ENCODE results near the gene RNF183. TPM values are rescaled to one million over a fixed set of nuclear protein-coding genes. Genes with fewer than 3 reads are reported as not detected.
A peak's percentile ranks its signal among the peaks of the same experiment; 100 is the strongest.

The RNF183 gene
- total RNA-seq, 2 experiments from 2014 or later, result not detected

GRCh38 chr9:113289091-113289490 is 14.1 kb downstream of the RNF183 start:
- Mint-ChIP-seq H3K4me1 (peaks cover 27% of the 10 kb centered on the region), H3K27ac (no peak overlapping the region), H3K4me3 (no peak overlapping the region), H3K36me3 (peaks cover 57% of the 10 kb centered on the region), H3K9me3 (ENCODE audit: low read depth) (no peaks in the 10 kb centered on the region), H3K27me3 (no peaks in the 10 kb centered on the region)
- DNase-seq (no peak), ATAC-seq (no peak)
- CTCF ChIA-PET, result no interaction called here

GRCh38 chr9:113281356-113281755 is 21.8 kb downstream of the RNF183 start:
- peaks cover 56% of the 10 kb centered on the region for H3K36me3 Mint-ChIP-seq
- no peaks in the 10 kb centered on the region for H3K9me3 Mint-ChIP-seq (ENCODE audit: low read depth)
- ATAC-seq, result no peak
- no peak for DNase-seq
- peaks cover 31% of the 10 kb centered on the region for H3K4me1 Mint-ChIP-seq
- H3K27me3 Mint-ChIP-seq, result no peaks in the 10 kb centered on the region
- CTCF ChIA-PET, result interaction anchor here (1.1 kb wide), 1 partner anchor 28 kb away, joined by 3 read pairs; no protein-coding TSS in a partner anchor
- no peak overlapping the region for H3K4me3 Mint-ChIP-seq
- H3K27ac Mint-ChIP-seq, result no peak overlapping the region

- H3K27ac Mint-ChIP-seq, result peak overlapping the region; percentile 69
- ATAC-seq, result no peak
- no peak for DNase-seq
- H3K9me3 Mint-ChIP-seq (ENCODE audit: low read depth), result no peaks in the 10 kb centered on the region
- no peaks in the 10 kb centered on the region for H3K27me3 Mint-ChIP-seq
- CTCF ChIA-PET, result interaction anchor here (1.9 kb wide), 1 partner anchor 127 kb away, joined by 5 read pairs; no protein-coding TSS in a partner anchor
- H3K36me3 Mint-ChIP-seq, result peaks cover 43% of the 10 kb centered on the region
- no peak overlapping the region for H3K4me3 Mint-ChIP-seq
- H3K4me1 Mint-ChIP-seq, result peaks cover 30% of the 10 kb centered on the region
Observed at GRCh38 chr9:113278840-113279239, 24.3 kb downstream of the RNF183 start.

- CTCF ChIA-PET, result interaction anchor here (0.9 to 5.6 kb wide), 33 partner anchors 10 to 383 kb away, joined by 3 to 60 read pairs (median 5); partner anchors contain the start of genes ALAD, BSPRY, C9orf43 and FKBP15
- DNase-seq (peak; percentile 98), ATAC-seq (peak; percentile 96)
- peaks cover 32% of the 10 kb centered on the region for H3K4me1 Mint-ChIP-seq
- H3K9me3 Mint-ChIP-seq (ENCODE audit: low read depth), result no peaks in the 10 kb centered on the region
- H3K27me3 Mint-ChIP-seq, result no peaks in the 10 kb centered on the region
- no peak within 1 kb of the TSS for H3K27ac Mint-ChIP-seq
- H3K4me3 Mint-ChIP-seq, result no peak within 1 kb of the TSS
- H3K36me3 Mint-ChIP-seq, result peaks cover 38% of the 10 kb centered on the region
Observed at GRCh38 chr9:113275157-113276131, 27.7 kb downstream of the RNF183 start, which contains the start of the genes CDC26 and PRPF4. Gene CDC26 (minus strand): TSS chr9:113275572. CDS start chr9:113272507, 3,065 bp downstream. Gene PRPF4 (plus strand): TSS chr9:113275658. CDS start chr9:113275744, 86 bp downstream.

GRCh38 chr9:113274474-113275156 is 28.6 kb downstream of the RNF183 start:
- ATAC-seq, result peak; percentile 10
- Mint-ChIP-seq H3K9me3 (ENCODE audit: low read depth) (no peaks in the 10 kb centered on the region), H3K4me3 (no peak overlapping the region), H3K36me3 (peaks cover 35% of the 10 kb centered on the region), H3K4me1 (peaks cover 29% of the 10 kb centered on the region), H3K27ac (no peak overlapping the region), H3K27me3 (no peaks in the 10 kb centered on the region)
- no peak for DNase-seq
- CTCF ChIA-PET, result interaction anchor here (0.9 to 5.6 kb wide), 35 partner anchors 11 to 384 kb away, joined by 3 to 60 read pairs (median 5); partner anchors contain the start of genes ALAD, BSPRY, C9orf43 and FKBP15

- no peaks in the 10 kb centered on the region for H3K27me3 Mint-ChIP-seq
- ATAC-seq, result no peak
- H3K9me3 Mint-ChIP-seq (ENCODE audit: low read depth), result no peaks in the 10 kb centered on the region
- no peak overlapping the region for H3K4me3 Mint-ChIP-seq
- CTCF ChIA-PET, result interaction anchor here (0.7 to 1.4 kb wide), 5 partner anchors 48 to 386 kb away, joined by 3 to 5 read pairs (median 3); partner anchors contain the start of genes C9orf43 and POLE3
- H3K27ac Mint-ChIP-seq, result no peak overlapping the region
- H3K4me1 Mint-ChIP-seq, result peaks cover 15% of the 10 kb centered on the region
- no peak for DNase-seq
- H3K36me3 Mint-ChIP-seq, result peaks cover 34% of the 10 kb centered on the region
Observed at GRCh38 chr9:113269871-113270270, 33.3 kb downstream of the RNF183 start.

GRCh38 chr9:113269355-113269754 is 33.8 kb downstream of the RNF183 start:
- CTCF ChIA-PET, result interaction anchor here (0.7 to 1.4 kb wide), 5 partner anchors 47 to 387 kb away, joined by 3 to 5 read pairs (median 3); partner anchors contain the start of genes C9orf43 and POLE3
- Mint-ChIP-seq H3K9me3 (ENCODE audit: low read depth) (no peaks in the 10 kb centered on the region), H3K4me3 (no peak overlapping the region), H3K4me1 (peaks cover 15% of the 10 kb centered on the region), H3K36me3 (peaks cover 34% of the 10 kb centered on the region), H3K27ac (no peak overlapping the region), H3K27me3 (no peaks in the 10 kb centered on the region)
- DNase-seq (no peak), ATAC-seq (peak; percentile 30)

GRCh38 chr9:113267911-113268566 is 35.1 kb downstream of the RNF183 start:
- H3K4me3 Mint-ChIP-seq, result no peak overlapping the region
- H3K4me1 Mint-ChIP-seq, result peaks cover 4% of the 10 kb centered on the region
- DNase-seq (no peak), ATAC-seq (no peak)
- H3K27ac Mint-ChIP-seq, result no peak overlapping the region
- H3K27me3 Mint-ChIP-seq, result no peaks in the 10 kb centered on the region
- H3K36me3 Mint-ChIP-seq, result peaks cover 35% of the 10 kb centered on the region
- no peaks in the 10 kb centered on the region for H3K9me3 Mint-ChIP-seq (ENCODE audit: low read depth)
- CTCF ChIA-PET, result no interaction called here

GRCh38 chr9:113266174-113266573 is 37.0 kb downstream of the RNF183 start:
- CTCF ChIA-PET, result no interaction called here
- H3K36me3 Mint-ChIP-seq, result peaks cover 34% of the 10 kb centered on the region
- no peak overlapping the region for H3K27ac Mint-ChIP-seq
- H3K4me3 Mint-ChIP-seq, result no peak overlapping the region
- H3K27me3 Mint-ChIP-seq, result no peaks in the 10 kb centered on the region
- peaks cover 4% of the 10 kb centered on the region for H3K4me1 Mint-ChIP-seq
- DNase-seq, result no peak
- no peak for ATAC-seq
- no peaks in the 10 kb centered on the region for H3K9me3 Mint-ChIP-seq (ENCODE audit: low read depth)

GRCh38 chr9:113261917-113262671 is 41.1 kb downstream of the RNF183 start:
- Mint-ChIP-seq H3K27ac (no peak overlapping the region), H3K36me3 (peaks cover 33% of the 10 kb centered on the region), H3K4me3 (no peak overlapping the region), H3K9me3 (ENCODE audit: low read depth) (no peaks in the 10 kb centered on the region), H3K4me1 (peaks cover 3% of the 10 kb centered on the region), H3K27me3 (no peaks in the 10 kb centered on the region)
- no peak for ATAC-seq
- no peak for DNase-seq
- CTCF ChIA-PET, result interaction anchor here (2.2 kb wide), 1 partner anchor 13 kb away, joined by 6 read pairs; the partner anchor contains the start of genes CDC26 and PRPF4

- Mint-ChIP-seq H3K36me3 (peaks cover 29% of the 10 kb centered on the region), H3K4me1 (peaks cover 3% of the 10 kb centered on the region), H3K9me3 (ENCODE audit: low read depth) (no peaks in the 10 kb centered on the region), H3K27ac (no peak overlapping the region), H3K4me3 (no peak overlapping the region), H3K27me3 (no peaks in the 10 kb centered on the region)
- CTCF ChIA-PET, result no interaction called here
- ATAC-seq, result no peak
- no peak for DNase-seq
Observed at GRCh38 chr9:113258282-113258681, 44.9 kb downstream of the RNF183 start.

GRCh38 chr9:113257863-113258262 is 45.3 kb downstream of the RNF183 start:
- DNase-seq (no peak), ATAC-seq (no peak)
- CTCF ChIA-PET, result no interaction called here
- Mint-ChIP-seq H3K27ac (no peak overlapping the region), H3K4me3 (no peak overlapping the region), H3K36me3 (peaks cover 29% of the 10 kb centered on the region), H3K27me3 (no peaks in the 10 kb centered on the region), H3K4me1 (peaks cover 3% of the 10 kb centered on the region), H3K9me3 (ENCODE audit: low read depth) (no peaks in the 10 kb centered on the region)
